ENCODE data around the gene IL1RAPL1. TPM values are rescaled to one million over a fixed set of nuclear protein-coding genes. Genes with fewer than 3 reads are reported as not detected.
A peak's percentile ranks its signal among the peaks of the same experiment; 100 is the strongest.

Gene IL1RAPL1
- total RNA-seq, 1 donor from 2014 or later = not detected

- Histone ChIP-seq H3K4me3 (no peak overlapping the region), H3K9me3 (no peaks in the 10 kb centered on the region), H3K27me3 (no peaks in the 10 kb centered on the region), H3K36me3 (no peaks in the 10 kb centered on the region), H3K27ac (no peak overlapping the region), H3K4me1 (no peaks in the 10 kb centered on the region)
- no peak for DNase-seq (ENCODE audit: low spot score in 2 of 2)
- TF ChIP-seq CTCF (IDR thresholded peaks at IDR 0.05) = no peak
- intact Hi-C loops (cut with DNase I) = no loop called here
Observed at GRCh38 chrX:29225670-29226069, 638.4 kb downstream of the IL1RAPL1 start.

- Histone ChIP-seq H3K9me3 (no peaks in the 10 kb centered on the region), H3K36me3 (no peaks in the 10 kb centered on the region), H3K4me3 (no peak overlapping the region), H3K27ac (no peak overlapping the region), H3K27me3 (no peaks in the 10 kb centered on the region), H3K4me1 (no peaks in the 10 kb centered on the region)
- DNase-seq (ENCODE audit: low spot score in 2 of 2) = no peak
- TF ChIP-seq CTCF (IDR thresholded peaks at IDR 0.05) = no peak
- intact Hi-C loops (cut with DNase I) = loop anchor here (5.0 kb wide), 1 partner anchor 198 kb away; no protein-coding TSS in a partner anchor
Observed at GRCh38 chrX:29229802-29230201, 642.6 kb downstream of the IL1RAPL1 start.

GRCh38 chrX:29231800-29232199 lies 644.6 kb downstream of the IL1RAPL1 start:
- intact Hi-C loops (cut with DNase I) = loop anchor here (5.0 kb wide), 1 partner anchor 199 kb away; no protein-coding TSS in a partner anchor
- no peak for DNase-seq (ENCODE audit: low spot score in 2 of 2)
- H3K9me3 ChIP-seq = no peaks in the 10 kb centered on the region

GRCh38 chrX:29233592-29234183 lies 646.4 kb downstream of the IL1RAPL1 start:
- no peak for TF ChIP-seq CTCF (IDR thresholded peaks at IDR 0.05)
- H3K36me3 ChIP-seq = no peaks in the 10 kb centered on the region
- no peak for DNase-seq (ENCODE audit: low spot score in 2 of 2)
- no peaks in the 10 kb centered on the region for H3K4me1 ChIP-seq
- H3K4me3 ChIP-seq = no peak overlapping the region
- no peaks in the 10 kb centered on the region for H3K27me3 ChIP-seq
- no peaks in the 10 kb centered on the region for H3K9me3 ChIP-seq
- H3K27ac ChIP-seq = no peak overlapping the region
- intact Hi-C loops (cut with DNase I) = loop anchor here (5.0 kb wide), 1 partner anchor 201 kb away; no protein-coding TSS in a partner anchor

More at GRCh38 chrX:29231800-29232199, 644.6 kb downstream of the IL1RAPL1 start:
- TF ChIP-seq CTCF (IDR thresholded peaks at IDR 0.05) = peak in 1 of 3 experiments; percentile 22
- no peaks in the 10 kb centered on the region for H3K4me1 ChIP-seq
- no peak overlapping the region for H3K4me3 ChIP-seq
- no peaks in the 10 kb centered on the region for H3K27me3 ChIP-seq
- no peaks in the 10 kb centered on the region for H3K36me3 ChIP-seq
- no peak overlapping the region for H3K27ac ChIP-seq

GRCh38 chrX:29237972-29238371 lies 650.7 kb downstream of the IL1RAPL1 start:
- no peaks in the 10 kb centered on the region for H3K27me3 ChIP-seq
- no peak for TF ChIP-seq CTCF (IDR thresholded peaks at IDR 0.05)
- no peak overlapping the region for H3K4me3 ChIP-seq
- H3K36me3 ChIP-seq = no peaks in the 10 kb centered on the region
- no peak for DNase-seq (ENCODE audit: low spot score in 2 of 2)
- H3K27ac ChIP-seq = no peak overlapping the region
- no peaks in the 10 kb centered on the region for H3K4me1 ChIP-seq
- no peaks in the 10 kb centered on the region for H3K9me3 ChIP-seq
- intact Hi-C loops (cut with DNase I) = no loop called here
